HG03469 (cell line): ENCODE measurements around the gene UBALD2.
A peak's percentile ranks its signal among the peaks of the same experiment; 100 is the strongest.
"Not testable (repeated sequence)": the region's sequence is repeated elsewhere in the genome, so short reads cannot be mapped to it uniquely, and the experiment has no call there.

Experiments used
- ATAC-seq: cut with Tn5 transposase; IDR thresholded peaks from one replicate; pipeline ENCODE4 v1.9.1; 2021; ENCODE audit warnings: mild to moderate bottlenecking, moderate library complexity, moderate number of reproducible peaks; ENCODE audit not compliant: unreplicated experiment

The UBALD2 gene

GRCh38 chr17:76264755-76265623, at the start of gene UBALD2:
UBALD2 (plus strand) TSS chr17:76265348; CDS start chr17:76265506, 158 bp downstream.
- ATAC-seq = peak; percentile 61

- ATAC-seq = no peak
Measured at GRCh38 chr17:76217081-76217480, 48.1 kb upstream of the UBALD2 start.

- ATAC-seq = no peak
Measured at GRCh38 chr17:76219670-76220383, 45.3 kb upstream of the UBALD2 start.

GRCh38 chr17:76223802-76224201, 41.3 kb upstream of the UBALD2 start:
- ATAC-seq = no peak

GRCh38 chr17:76225373-76226086, 39.6 kb upstream of the UBALD2 start:
- ATAC-seq = not testable (repeated sequence)

GRCh38 chr17:76226749-76227148, 38.4 kb upstream of the UBALD2 start:
- not testable (repeated sequence) for ATAC-seq

- no peak for ATAC-seq
Measured at GRCh38 chr17:76232342-76232741, 32.8 kb upstream of the UBALD2 start.

- no peak for ATAC-seq
Measured at GRCh38 chr17:76233588-76234353, 31.4 kb upstream of the UBALD2 start.

- ATAC-seq = no peak
Measured at GRCh38 chr17:76234354-76234679, 30.8 kb upstream of the UBALD2 start.

- no peak for ATAC-seq
Measured at GRCh38 chr17:76235883-76236282, 29.3 kb upstream of the UBALD2 start.

GRCh38 chr17:76236603-76237002, 28.5 kb upstream of the UBALD2 start:
- no peak for ATAC-seq

GRCh38 chr17:76237859-76238313, 27.3 kb upstream of the UBALD2 start:
- ATAC-seq = no peak

GRCh38 chr17:76238847-76239537, 26.2 kb upstream of the UBALD2 start:
- ATAC-seq = no peak

- no peak for ATAC-seq
Measured at GRCh38 chr17:76239538-76240274, 25.4 kb upstream of the UBALD2 start.

GRCh38 chr17:76240461-76241203, 24.5 kb upstream of the UBALD2 start, which contains the start of gene RNF157:
RNF157 (minus strand) TSS chr17:76240493; CDS start chr17:76240240, 253 bp downstream.
- no peak for ATAC-seq

GRCh38 chr17:76241204-76241538, 24.0 kb upstream of the UBALD2 start:
- no peak for ATAC-seq

GRCh38 chr17:76241691-76242255, 23.4 kb upstream of the UBALD2 start:
- ATAC-seq = no peak
